H1 (cell line): ENCODE measurements around the gene PTGES. TPM values are rescaled to one million over a fixed set of nuclear protein-coding genes. Genes with fewer than 3 reads are reported as not detected.

ENCODE experiments used
- CHD7 ChIP-seq: fragments of 300-600 bp; sonication (generic); IDR thresholded peaks from 2 replicates; pipeline ENCODE4 v1.7.1; 2012; ENCODE audit warnings: low read length, moderate library complexity, mild to moderate bottlenecking, inconsistent platforms; ENCODE audit not compliant: insufficient replicate concordance
- RAD21 ChIP-seq, 2 experiments: IDR thresholded peaks in 1 of 2; conservative IDR thresholded peaks in 1 of 2; 2 replicates each; pipeline ENCODE4 v1.6.1; 2011; ENCODE audit warnings: low read depth in 2 of 2, low read length in 2 of 2, improper control_type of control experiment in 1 of 2, inconsistent platforms in 1 of 2, mild to moderate bottlenecking in 1 of 2, moderate library complexity in 1 of 2
- polyA plus RNA-seq, 7 experiments: library from polyadenylated mRNA; depleted of rRNA in 3 of 7; stranded (reverse) in 5 of 7; unstranded in 2 of 7; fragments of >200 nt in 5 of 7; fragments of 200-250 nt in 2 of 7; gene quantifications; 1 replicate in 5 of 7; 2 replicates in 1 of 7; 4 replicates in 1 of 7; pipeline versions ENCODE4 v1.2.1 to v1.2.3, GENCODE V29; 2011 to 2013; ENCODE audit warnings: missing spikeins in 2 of 7, mixed read lengths in 2 of 7
- total RNA-seq: library from RNA; stranded (reverse); fragmentation: NEBNext Ultra II Directional; extraction: Animal tissue kit (Norgen Biotek cat#: 25700); gene quantifications from 2 replicates; pipeline ENCODE4 v1.2.1, GENCODE V29; 2021

The PTGES gene
- total and polyA plus RNA-seq, 2 of the 8 experiments (the other 6 are each of a cell fraction or from before 2014, with no cell fraction given) = 3.2 to 5.1 TPM

- TF ChIP-seq CHD7 (no peak), RAD21 (IDR thresholded peaks at IDR 0.05 in 1 of 2, conservative IDR thresholded peaks at IDR 0.05 in 1 of 2; ENCODE audit: low read depth in 2 of 2, low read length in 2 of 2) (no peak)
Measured at GRCh38 chr9:129731477-129732085, 21.3 kb downstream of the PTGES start (continued).
